Tibial nerve (tissue), 4 donors: ENCODE data around the gene NYNRIN.

Experiments used
- CTCF ChIP-seq, 5 experiments: fragments of 200-600 bp in 3 of 5; fragments of 450-650 bp in 2 of 5; sonication (generic) in 3 of 5; IDR thresholded peaks; one replicate each; pipeline ENCODE4 v1.5.1; 2016 to 2019; ENCODE audit warnings: antibody characterized with exemption in 5 of 5, mild to moderate bottlenecking in 3 of 5, moderate library complexity in 2 of 5
- EP300 ChIP-seq, 2 donors: sonication (generic); formaldehyde crosslinking; IDR thresholded peaks; one replicate each; pipeline ENCODE4 v1.6.1; 2017; ENCODE audit warnings: antibody characterized with exemption in 2 of 2, mild to moderate bottlenecking in 1 of 2
- POLR2A ChIP-seq, 2 donors: fragments of 450-650 bp; IDR thresholded peaks; one replicate each; pipeline ENCODE4 v1.6.1; 2017; ENCODE audit warnings: antibody characterized with exemption in 2 of 2, mild to moderate bottlenecking in 2 of 2, moderate library complexity in 2 of 2

DNA sequence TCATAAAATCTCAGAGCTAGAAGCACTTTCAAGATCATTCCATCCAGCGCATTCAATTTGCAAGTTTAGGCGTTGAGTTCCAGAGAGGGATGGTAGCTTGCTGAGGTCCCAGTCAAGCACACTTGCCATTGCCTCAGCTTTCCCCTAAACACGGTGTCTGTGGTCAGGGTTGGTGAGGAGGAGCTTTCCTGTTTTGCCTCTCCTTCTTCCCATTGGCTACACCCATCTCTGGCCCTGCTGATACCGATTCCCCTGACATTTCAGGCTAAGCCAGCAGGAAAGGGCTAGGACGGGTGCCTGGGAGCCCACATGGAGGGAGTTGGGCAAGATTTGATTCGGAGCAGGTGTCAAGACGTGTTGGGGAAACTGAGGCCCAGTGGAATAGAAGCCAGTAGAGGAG is 21.7 kb upstream of the NYNRIN start:
- TF ChIP-seq CTCF (IDR thresholded peaks at IDR 0.05) (no peak), POLR2A (IDR thresholded peaks at IDR 0.05) (no peak), EP300 (IDR thresholded peaks at IDR 0.05) (no peak)
